Psoas muscle (tissue), 8 donors: ENCODE results near the gene CCDC106. TPM values are rescaled to one million over a fixed set of nuclear protein-coding genes. Genes with fewer than 3 reads are reported as not detected.

Source experiments
- ATAC-seq, 4 donors: fragments of 200-7000 bp; cut with Tn5 transposase; one replicate each; pipeline ENCODE4 v1.9.1; 2020; ENCODE audit warnings: moderate library complexity in 3 of 4, mild to moderate bottlenecking in 2 of 4
- DNase-seq, 2 donors: peaks; one replicate each; pipeline ENCODE4 v3.0.0-alpha.2; 2020
- H3K27ac ChIP-seq: fragments of 200-600 bp; one replicate; pipeline ENCODE4 v1.8.0; 2022
- H3K27me3 ChIP-seq, 3 donors: fragments of 200-600 bp in 1 of 3; one replicate each; pipeline versions ENCODE4 v1.6.1 to v1.8.0; 2013 to 2022; ENCODE audit warnings: low read length in 2 of 3, mild to moderate bottlenecking in 2 of 3, moderate library complexity in 1 of 3; ENCODE audit not compliant: insufficient read depth in 3 of 3
- H3K36me3 ChIP-seq, 2 donors: fragments of 200-600 bp in 1 of 2; one replicate each; pipeline versions ENCODE4 v1.6.1 to v1.8.0; 2013 to 2022; ENCODE audit warnings: low read depth in 1 of 2, mild to moderate bottlenecking in 1 of 2, moderate library complexity in 1 of 2; ENCODE audit not compliant: insufficient read depth in 1 of 2
- H3K4me1 ChIP-seq: fragments of 200-600 bp; one replicate; pipeline ENCODE4 v1.8.0; 2022
- H3K4me3 ChIP-seq: fragments of 200-600 bp; one replicate; pipeline ENCODE4 v1.8.0; 2022; ENCODE audit warnings: mild to moderate bottlenecking
- H3K9me3 ChIP-seq: fragments of 200-600 bp; one replicate; pipeline ENCODE4 v1.8.0; 2022
- CTCF ChIP-seq: fragments of 200-600 bp; IDR thresholded peaks from one replicate; pipeline ENCODE4 v1.8.0; 2022; ENCODE audit warnings: antibody characterized with exemption
- WGBS, 3 donors: extraction: QIAGEN DNeasy Blood & Tissue Kit; methylation state at CpG; one replicate each; pipeline versions ENCODE4 v1.1.6 to v1.1.7; 2013; 5-methylcytosine and 5-hydroxymethylcytosine counted together
- intact Hi-C, 2 donors: fragments of 100-400 bp; cut with DNase I; formaldehyde crosslinking; loops; one replicate each; pipeline versions ENCODE4 v1.11.0 to v1.14.2; 2022
- polyA plus RNA-seq, 3 donors: library from polyadenylated mRNA; stranded (reverse); fragments of 200-250 nt; gene quantifications; one replicate each; pipeline ENCODE4 v1.2.3, GENCODE V29; 2013
- total RNA-seq, 4 donors: library from RNA; stranded (reverse); fragmentation: NEBNext Ultra II Directional in 2 of 4; extraction: Animal tissue kit (Norgen Biotek cat#: 25700) in 2 of 4; gene quantifications; one replicate each; pipeline versions ENCODE4 v1.2.1 to v1.2.4, GENCODE V29; 2021 to 2023
- donor health status: healthy with polysubstance abuse.
- donor health status: DM: no; HTN: no; CAD: no; lungs with moderate emphysema.
- donor health status: Bipolar disorder and iron deficiency.
- donor health status: healthy.
- donor health status: DM: yes; HTN: yes; CAD: no.
- donor health status: DM: no; HTN: no; CAD: no.
- donor health status: DM: no; HTN: no; CAD: no.
- donor health status: DM: yes; HTN: yes; CAD: no.

CCDC106 gene
- total and polyA plus RNA-seq, 7 donors: 4.4 to 12.0 (median 10.0) TPM

- Histone ChIP-seq H3K36me3 (peaks cover 9 to 58% of the 10 kb centered on the region in 2 donors), H3K4me3 (no peak overlapping the region), H3K4me1 (peaks cover 35% of the 10 kb centered on the region), H3K9me3 (no peaks in the 10 kb centered on the region), H3K27me3 (no peaks in the 10 kb centered on the region), H3K27ac (no peak overlapping the region)
- DNase-seq (peak in 1 of 2 donors; percentile 28), ATAC-seq (no peak)
- intact Hi-C loops: no loop called here
- WGBS, 3 donors: 81 to 86% (median 85%) methylated on average over 10 to 12 of the region's 12 CpGs
- TF ChIP-seq CTCF: no peak
These were observed 12.4 kb downstream of the CCDC106 start for GRCh38 chr19:55660404-55660803.

GRCh38 chr19:55660991-55661390, 13.0 kb downstream of the CCDC106 start:
- Histone ChIP-seq H3K4me3 (no peak overlapping the region), H3K36me3 (peaks cover 9 to 64% of the 10 kb centered on the region in 2 donors), H3K27me3 (no peaks in the 10 kb centered on the region), H3K27ac (no peak overlapping the region), H3K9me3 (no peaks in the 10 kb centered on the region), H3K4me1 (peaks cover 34% of the 10 kb centered on the region)
- DNase-seq: peak in 1 of 2 donors; percentile 44
- no peak for ATAC-seq
- TF ChIP-seq CTCF: no peak
- intact Hi-C loops: no loop called here
- WGBS, 3 donors: 49 to 78% (median 61%) methylated on average over 16 of the region's 16 CpGs

GRCh38 chr19:55661826-55662225, 13.8 kb downstream of the CCDC106 start:
- Histone ChIP-seq H3K27me3 (no peaks in the 10 kb centered on the region), H3K4me3 (no peak overlapping the region), H3K4me1 (peaks cover 25% of the 10 kb centered on the region), H3K36me3 (peaks cover 9 to 72% of the 10 kb centered on the region in 2 donors), H3K27ac (no peak overlapping the region), H3K9me3 (no peaks in the 10 kb centered on the region)
- TF ChIP-seq CTCF: no peak
- DNase-seq: no peak
- no peak for ATAC-seq
- intact Hi-C loops: no loop called here
- 70 to 73% (median 72%) methylated on average over 7 of the region's 7 CpGs for WGBS, 3 donors

- peaks cover 4% of the 10 kb centered on the region for H3K4me1 ChIP-seq
- DNase-seq (no peak), ATAC-seq (no peak)
- H3K27me3 ChIP-seq: no peaks in the 10 kb centered on the region
- intact Hi-C loops: no loop called here
- H3K4me3 ChIP-seq: no peak overlapping the region
- TF ChIP-seq CTCF: no peak
- peaks cover 9 to 89% of the 10 kb centered on the region in 2 donors for H3K36me3 ChIP-seq
- H3K27ac ChIP-seq: no peak overlapping the region
- 86 to 90% (median 88%) methylated on average over 20 of the region's 20 CpGs for WGBS, 3 donors
- H3K9me3 ChIP-seq: no peaks in the 10 kb centered on the region
These were observed 16.0 kb downstream of the CCDC106 start for GRCh38 chr19:55663846-55664536.
